ENCODE measurements around the gene CFAP68.

DNA sequence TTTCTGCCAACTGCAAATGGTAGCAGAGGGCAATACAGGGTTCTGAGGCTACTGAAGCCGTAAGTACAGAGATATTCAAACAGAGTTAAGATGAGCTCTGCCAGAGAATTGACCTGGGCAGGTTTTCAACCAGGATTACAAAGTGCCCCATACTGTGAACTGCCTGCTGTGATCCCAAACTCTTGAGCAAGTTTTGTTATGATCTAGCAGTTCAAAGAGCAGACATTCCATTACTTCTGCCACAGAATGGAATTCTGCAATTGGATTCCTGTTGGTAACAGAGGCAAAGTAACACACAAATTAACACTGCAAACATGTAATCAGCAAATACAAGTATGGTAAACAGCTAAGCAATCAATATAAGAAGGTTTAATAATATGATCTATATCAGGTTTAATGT lies 39.2 kb upstream of the CFAP68 start:
- TF ChIP-seq TAF1 (IDR thresholded peaks at IDR 0.05; ENCODE audit: borderline replicate concordance, insufficient read depth, low read length) (no peak), SIN3A (IDR thresholded peaks at IDR 0.05; ENCODE audit: borderline replicate concordance, insufficient read depth, low read length) (no peak), POLR2AphosphoS5 (IDR thresholded peaks at IDR 0.05; ENCODE audit: low read depth, low read length) (no peak), REST (IDR thresholded peaks at IDR 0.05; ENCODE audit: insufficient read depth in 1 of 2, low read depth in 2 of 2, low read length in 2 of 2) (no peak), FOXP2 (optimal IDR thresholded peaks at IDR 0.05; ENCODE audit: borderline replicate concordance, extremely low read depth, extremely low read length, insufficient read depth) (no peak)
